Measurements from ENCODE around the gene XG.
A peak's percentile ranks its signal among the peaks of the same experiment; 100 is the strongest.
"Not testable (repeated sequence)": the region's sequence is repeated elsewhere in the genome, so short reads cannot be mapped to it uniquely, and the experiment has no call there.

XG gene

DNA sequence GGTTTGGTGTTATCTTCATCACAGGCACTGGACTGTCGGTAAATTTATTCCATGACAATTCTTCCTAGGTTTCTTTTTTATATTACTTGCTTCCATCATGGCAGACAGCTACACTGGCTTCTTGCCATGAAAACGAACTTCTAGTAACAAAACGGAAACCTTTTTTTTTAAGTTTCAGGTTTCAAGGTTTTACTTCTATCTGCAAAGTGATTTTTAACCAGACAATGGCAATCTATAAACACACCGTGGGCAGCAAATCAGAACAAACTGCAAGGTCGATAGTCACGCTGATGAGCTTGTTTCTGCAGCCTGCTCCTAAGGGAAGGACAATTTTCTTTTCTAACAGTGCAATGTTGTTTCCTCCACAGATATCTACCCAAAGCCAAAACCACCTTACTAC is 29.9 kb downstream of the XG start:
- DNase-seq, result no peak

GRCh38 chrX:2782171-2782570 is 30.3 kb downstream of the XG start:
- no peak for DNase-seq

GRCh38 chrX:2782778-2783177 is 30.9 kb downstream of the XG start:
- DNase-seq, result no peak

- no peak for DNase-seq
Measured at GRCh38 chrX:2784026-2784425, 32.2 kb downstream of the XG start.

DNA sequence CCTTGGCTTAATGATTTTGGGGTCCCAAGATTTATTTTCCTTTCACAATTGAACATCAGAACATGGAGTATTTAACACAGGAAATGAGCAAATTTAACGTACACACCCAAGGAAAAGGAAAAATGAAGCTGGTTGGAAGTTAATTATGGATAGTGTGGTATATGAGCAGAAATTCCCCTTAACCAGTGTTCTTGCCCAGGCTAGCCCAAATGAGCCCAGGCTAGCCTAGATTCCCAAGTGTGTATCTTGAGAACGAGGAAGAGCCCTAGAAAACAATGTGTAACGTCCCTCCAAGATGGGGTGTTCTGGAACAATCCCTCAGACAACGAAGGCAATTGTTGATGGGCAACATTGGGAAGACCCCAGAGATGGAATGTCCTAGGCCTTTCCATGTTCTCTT is 33.7 kb downstream of the XG start:
- DNase-seq, result no peak

GRCh38 chrX:2788980-2789379 is 37.1 kb downstream of the XG start:
- no peak for DNase-seq

GRCh38 chrX:2789569-2789968 is 37.7 kb downstream of the XG start:
- DNase-seq, result no peak

DNA sequence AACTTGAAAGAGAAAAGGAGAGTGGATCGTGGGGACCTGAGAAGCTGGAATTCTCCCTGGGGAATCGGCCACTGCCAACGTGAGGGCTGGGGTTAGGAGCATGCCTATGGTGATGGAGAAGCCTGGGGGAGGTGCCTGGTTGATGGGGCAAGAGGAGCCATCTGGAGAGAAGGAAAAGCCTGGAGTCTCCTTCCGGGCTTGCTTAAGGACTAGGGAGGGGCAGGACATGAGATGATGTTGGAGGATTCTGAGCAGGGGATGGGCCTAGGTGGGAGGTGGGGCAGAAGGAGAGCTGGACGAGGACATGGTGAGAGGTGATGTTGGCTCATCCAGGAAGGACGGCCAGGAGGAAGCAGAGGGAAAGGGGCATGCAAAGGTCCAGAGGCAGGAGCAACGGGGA is 41.9 kb downstream of the XG start:
- no peak for DNase-seq

GRCh38 chrX:2794336-2794735 is 42.5 kb downstream of the XG start:
- no peak for DNase-seq

DNA sequence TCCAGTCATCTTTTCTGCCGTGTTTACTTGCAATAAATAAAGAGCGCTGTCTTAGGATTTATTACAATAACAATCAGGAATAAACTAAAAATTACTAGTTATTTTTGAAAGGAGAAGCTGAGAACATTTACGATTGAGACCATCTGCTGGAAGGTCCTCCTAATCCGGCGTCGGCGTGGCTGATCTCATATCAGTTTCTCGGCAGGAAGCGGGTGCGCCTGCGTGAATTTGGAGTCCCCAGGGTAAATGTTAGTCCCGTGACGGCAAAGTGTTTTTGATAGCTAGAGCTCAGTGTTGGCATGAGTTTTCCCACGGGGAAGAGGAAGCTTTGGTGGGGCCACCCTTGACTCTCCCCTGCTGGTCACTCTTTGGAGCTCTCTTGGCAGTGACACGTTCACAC is 45.0 kb downstream of the XG start:
- not testable (repeated sequence) for DNase-seq

- peak; percentile 36 for DNase-seq
Measured at GRCh38 chrX:2799369-2799768, 47.5 kb downstream of the XG start.

- not testable (repeated sequence) for DNase-seq
Measured at GRCh38 chrX:2799980-2800379, 48.1 kb downstream of the XG start.

GRCh38 chrX:2801223-2801622 is 49.4 kb downstream of the XG start:
- no peak for DNase-seq

GRCh38 chrX:2802376-2803090 is 50.7 kb downstream of the XG start:
- not testable (repeated sequence) for DNase-seq

DNA sequence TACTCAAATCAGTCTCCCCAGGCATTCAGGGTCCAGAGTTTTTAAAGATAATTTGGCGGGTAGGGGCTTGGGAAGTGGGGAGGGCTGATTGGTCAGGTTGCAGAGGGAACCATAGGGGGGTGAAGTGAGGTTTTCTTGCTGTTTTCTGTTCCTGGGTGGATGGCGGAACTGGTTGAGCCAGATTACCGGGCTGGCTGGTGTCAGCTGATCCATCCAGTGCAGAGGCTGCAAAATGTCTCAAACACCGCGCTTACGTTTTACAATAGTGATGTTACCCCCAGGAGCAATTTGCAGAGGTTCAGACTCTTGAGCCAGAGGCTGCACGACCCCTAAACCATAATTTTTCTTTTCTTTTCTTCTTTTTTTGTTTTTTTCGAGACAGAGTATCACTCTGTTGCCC is 51.6 kb downstream of the XG start:
- not testable (repeated sequence) for DNase-seq

GRCh38 chrX:2804106-2804843 is 52.4 kb downstream of the XG start:
- not testable (repeated sequence) for DNase-seq

- not testable (repeated sequence) for DNase-seq
Measured at GRCh38 chrX:2804858-2805257, 53.0 kb downstream of the XG start.

GRCh38 chrX:2811271-2811670 is 59.4 kb downstream of the XG start:
- DNase-seq, result no peak

GRCh38 chrX:2812161-2812907 is 60.5 kb downstream of the XG start:
- DNase-seq, result not testable (repeated sequence)

DNA sequence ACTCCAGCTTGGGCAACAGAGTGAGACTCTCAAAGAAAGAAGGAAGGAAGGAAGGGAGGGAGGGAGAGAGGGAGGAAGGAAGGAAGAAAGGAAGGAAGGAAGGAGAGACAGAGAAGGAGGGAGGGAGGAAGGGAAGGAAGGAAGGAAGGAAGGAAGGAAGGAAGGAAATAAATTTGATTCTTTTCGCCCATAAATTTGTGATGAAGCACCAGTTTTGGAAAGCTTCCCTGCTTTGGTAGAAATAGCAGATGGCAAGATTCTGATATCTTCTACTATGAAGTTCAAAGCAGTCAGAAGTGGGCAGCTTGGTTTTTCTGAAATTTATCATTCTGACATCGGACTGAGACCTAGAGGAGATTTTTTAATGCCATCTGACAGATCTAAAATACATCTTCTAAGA is 65.2 kb downstream of the XG start:
- DNase-seq, result no peak

DNA sequence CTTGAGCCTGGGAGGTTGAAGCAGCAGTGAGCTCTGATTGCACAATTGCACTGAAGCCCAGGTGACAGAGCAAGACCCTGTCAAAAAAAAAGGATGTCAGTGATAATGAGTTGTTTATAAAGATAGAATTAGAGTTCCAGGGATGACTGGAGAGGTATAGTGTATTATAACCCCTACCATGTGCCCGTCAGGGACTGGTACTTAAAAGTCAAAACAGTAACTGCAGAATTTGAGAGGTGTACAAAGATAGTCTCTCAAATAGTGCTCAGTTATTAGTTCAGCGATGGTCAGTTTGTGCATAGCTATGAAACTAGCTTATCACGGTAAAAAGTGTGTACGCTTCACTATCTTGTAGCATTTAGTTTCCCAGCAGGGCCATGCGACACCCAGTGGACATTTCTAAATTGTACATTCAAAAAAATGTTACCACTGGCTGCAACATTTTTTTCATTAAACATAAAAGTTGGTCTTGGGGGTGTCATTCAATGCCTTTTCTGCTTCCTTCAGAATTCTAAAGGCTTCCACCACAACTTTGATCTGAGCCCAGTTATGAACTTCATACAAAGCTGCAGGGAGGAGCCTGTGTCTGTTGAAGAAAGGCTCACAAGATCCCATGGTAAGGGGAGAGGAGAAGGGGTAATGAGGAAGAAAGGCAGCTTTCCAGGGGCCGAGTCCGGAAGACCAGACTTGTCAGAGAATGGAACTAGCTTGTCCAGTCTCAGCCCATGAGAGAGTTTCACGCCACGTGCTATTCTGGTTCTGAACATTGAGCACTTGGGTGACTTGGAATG is 67.7 kb downstream of the XG start:
- DNase-seq, result no peak

DNA sequence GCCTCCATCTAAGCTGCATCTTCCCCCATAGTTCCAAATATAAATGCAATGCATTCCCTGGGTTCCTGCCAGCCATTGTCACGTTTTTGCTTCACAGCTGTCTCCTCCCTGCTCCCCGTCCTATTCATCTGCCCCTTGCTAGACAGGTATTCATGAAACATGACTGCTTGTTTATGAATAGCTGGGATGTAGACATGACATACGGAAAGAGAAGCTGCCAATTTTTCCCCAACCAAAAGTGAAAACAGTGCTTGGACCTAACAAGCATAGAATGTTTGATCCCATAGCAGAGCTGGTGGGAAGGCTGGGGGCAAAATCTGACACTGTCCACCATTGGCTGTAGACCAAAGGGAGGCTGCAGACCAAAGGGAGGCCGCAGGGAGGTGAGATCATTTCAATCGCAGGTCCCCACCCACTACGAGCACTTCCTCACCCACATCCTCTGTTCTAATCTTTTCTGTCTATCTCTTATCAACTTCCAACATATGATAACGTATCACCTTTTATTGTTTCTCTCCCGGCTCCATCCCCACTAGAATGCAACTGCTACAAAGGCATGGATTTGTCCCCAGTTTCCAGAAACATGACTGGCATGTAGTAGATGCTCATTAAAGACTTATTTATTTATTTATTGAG is 68.4 kb downstream of the XG start:
- no peak for DNase-seq
